Measurements from ENCODE around the gene SLC35F1. TPM values are rescaled to one million over a fixed set of nuclear protein-coding genes. Genes with fewer than 3 reads are reported as not detected.
"Not testable (repeated sequence)": the region's sequence is repeated elsewhere in the genome, so short reads cannot be mapped to it uniquely, and the experiment has no call there.

The SLC35F1 gene
- 5.1 TPM for polyA plus RNA-seq
- long read RNA-seq, donor 1, full-length matches to known transcripts, result 2 of 2 reads
- long read RNA-seq, donor 1, partial matches to known transcripts, result 0 of 2 reads
- long read RNA-seq, donor 1, other reads (novel, unspliced or antisense), result 0 of 2 reads
- long read RNA-seq, donor 2, result 0 reads
- long read RNA-seq, donor 3, result 0 reads
- long read RNA-seq, donor 4, result 0 reads
- long read RNA-seq, donor 5, full-length matches to known transcripts, result 1 of 1 reads
- long read RNA-seq, donor 5, partial matches to known transcripts, result 0 of 1 reads
- long read RNA-seq, donor 5, other reads (novel, unspliced or antisense), result 0 of 1 reads
- long read RNA-seq, donor 6, full-length matches to known transcripts, result 2 of 2 reads
- long read RNA-seq, donor 6, partial matches to known transcripts, result 0 of 2 reads
- long read RNA-seq, donor 6, other reads (novel, unspliced or antisense), result 0 of 2 reads
- long read RNA-seq, donor 7, full-length matches to known transcripts, result 3 of 3 reads
- long read RNA-seq, donor 7, partial matches to known transcripts, result 0 of 3 reads
- long read RNA-seq, donor 7, other reads (novel, unspliced or antisense), result 0 of 3 reads
- long read RNA-seq, donor 8, full-length matches to known transcripts, result 1 of 1 reads
- long read RNA-seq, donor 8, partial matches to known transcripts, result 0 of 1 reads
- long read RNA-seq, donor 8, other reads (novel, unspliced or antisense), result 0 of 1 reads
- long read RNA-seq, donor 9, full-length matches to known transcripts, result 1 of 1 reads
- long read RNA-seq, donor 9, partial matches to known transcripts, result 0 of 1 reads
- long read RNA-seq, donor 9, other reads (novel, unspliced or antisense), result 0 of 1 reads
- long read RNA-seq, donor 10, result 0 reads
- long read RNA-seq, donor 11, result 0 reads

GRCh38 chr6:117906958-117907600, at the start of gene SLC35F1:
Gene SLC35F1, plus strand, starts transcription at chr6:117907264.
- DNase-seq, result peak; percentile 20 to 48
- WGBS (ENCODE audit: insufficient coverage, low lambda C conversion rate), result no CpG with 5 or more reads among the region's 82 CpGs

GRCh38 chr6:117858601-117859000, 48.5 kb upstream of the SLC35F1 start:
- DNase-seq; H3K36me3 ChIP-seq (ENCODE audit: control insufficient read depth, insufficient read depth, low read length); H3K27me3 ChIP-seq (ENCODE audit: control insufficient read depth, insufficient read depth, low read length); H3K4me1 ChIP-seq (ENCODE audit: control insufficient read depth, insufficient read depth, low read length); H3K9me3 ChIP-seq (ENCODE audit: control insufficient read depth, low read depth, low read length); H3K4me3 ChIP-seq (ENCODE audit: low read length); H3K27ac ChIP-seq (ENCODE audit: low read length): not testable (repeated sequence)
- 43% methylated on average over 1 of the region's 2 CpGs for WGBS (ENCODE audit: insufficient coverage, low lambda C conversion rate)

More at GRCh38 chr6:117906958-117907600, at the start of gene SLC35F1:
- H3K4me3 ChIP-seq (ENCODE audit: low read length), result peak within 1 kb of the TSS; percentile 45
- peaks cover 5% of the 10 kb centered on the region for H3K9me3 ChIP-seq (ENCODE audit: control insufficient read depth, low read depth, low read length)
- no peaks in the 10 kb centered on the region for H3K4me1 ChIP-seq (ENCODE audit: control insufficient read depth, insufficient read depth, low read length)
- H3K36me3 ChIP-seq (ENCODE audit: control insufficient read depth, insufficient read depth, low read length), result no peaks in the 10 kb centered on the region
- no peak within 1 kb of the TSS for H3K27ac ChIP-seq (ENCODE audit: low read length)
- H3K27me3 ChIP-seq (ENCODE audit: control insufficient read depth, insufficient read depth, low read length), result peaks cover 42% of the 10 kb centered on the region

- Histone ChIP-seq H3K27me3 (ENCODE audit: control insufficient read depth, insufficient read depth, low read length) (no peaks in the 10 kb centered on the region), H3K36me3 (ENCODE audit: control insufficient read depth, insufficient read depth, low read length) (no peaks in the 10 kb centered on the region), H3K4me1 (ENCODE audit: control insufficient read depth, insufficient read depth, low read length) (no peaks in the 10 kb centered on the region), H3K4me3 (ENCODE audit: low read length) (no peak overlapping the region), H3K9me3 (ENCODE audit: control insufficient read depth, low read depth, low read length) (peaks cover 4% of the 10 kb centered on the region), H3K27ac (ENCODE audit: low read length) (no peak overlapping the region)
- 93% methylated on average over 2 of the region's 3 CpGs for WGBS (ENCODE audit: insufficient coverage, low lambda C conversion rate)
- DNase-seq, result no peak
Observed at GRCh38 chr6:117861545-117861944, 45.5 kb upstream of the SLC35F1 start.

GRCh38 chr6:117866561-117866960, 40.5 kb upstream of the SLC35F1 start:
- H3K36me3 ChIP-seq (ENCODE audit: control insufficient read depth, insufficient read depth, low read length), result no peaks in the 10 kb centered on the region
- DNase-seq, result no peak
- H3K4me1 ChIP-seq (ENCODE audit: control insufficient read depth, insufficient read depth, low read length), result no peaks in the 10 kb centered on the region
- no peaks in the 10 kb centered on the region for H3K27me3 ChIP-seq (ENCODE audit: control insufficient read depth, insufficient read depth, low read length)
- H3K4me3 ChIP-seq (ENCODE audit: low read length), result no peak overlapping the region
- WGBS (ENCODE audit: insufficient coverage, low lambda C conversion rate), result 67% methylated on average over 3 of the region's 4 CpGs
- no peaks in the 10 kb centered on the region for H3K9me3 ChIP-seq (ENCODE audit: control insufficient read depth, low read depth, low read length)
- H3K27ac ChIP-seq (ENCODE audit: low read length), result no peak overlapping the region

GRCh38 chr6:117870486-117871242, 36.4 kb upstream of the SLC35F1 start:
- Histone ChIP-seq H3K4me3 (ENCODE audit: low read length) (no peak overlapping the region), H3K27me3 (ENCODE audit: control insufficient read depth, insufficient read depth, low read length) (no peaks in the 10 kb centered on the region), H3K9me3 (ENCODE audit: control insufficient read depth, low read depth, low read length) (no peaks in the 10 kb centered on the region), H3K4me1 (ENCODE audit: control insufficient read depth, insufficient read depth, low read length) (no peaks in the 10 kb centered on the region), H3K36me3 (ENCODE audit: control insufficient read depth, insufficient read depth, low read length) (no peaks in the 10 kb centered on the region), H3K27ac (ENCODE audit: low read length) (no peak overlapping the region)
- WGBS (ENCODE audit: insufficient coverage, low lambda C conversion rate), result 60% methylated on average over 1 of the region's 4 CpGs
- DNase-seq, result no peak

- H3K4me1 ChIP-seq (ENCODE audit: control insufficient read depth, insufficient read depth, low read length), result no peaks in the 10 kb centered on the region
- H3K27ac ChIP-seq (ENCODE audit: low read length), result no peak overlapping the region
- no peaks in the 10 kb centered on the region for H3K36me3 ChIP-seq (ENCODE audit: control insufficient read depth, insufficient read depth, low read length)
- no peaks in the 10 kb centered on the region for H3K9me3 ChIP-seq (ENCODE audit: control insufficient read depth, low read depth, low read length)
- no CpG with 5 or more reads among the region's 1 CpG for WGBS (ENCODE audit: insufficient coverage, low lambda C conversion rate)
- no peak overlapping the region for H3K4me3 ChIP-seq (ENCODE audit: low read length)
- no peak for DNase-seq
- H3K27me3 ChIP-seq (ENCODE audit: control insufficient read depth, insufficient read depth, low read length), result no peaks in the 10 kb centered on the region
Observed at GRCh38 chr6:117880824-117881223, 26.2 kb upstream of the SLC35F1 start.

GRCh38 chr6:117890172-117890571, 16.9 kb upstream of the SLC35F1 start:
- Histone ChIP-seq H3K9me3 (ENCODE audit: control insufficient read depth, low read depth, low read length) (no peaks in the 10 kb centered on the region), H3K27ac (ENCODE audit: low read length) (no peak overlapping the region), H3K27me3 (ENCODE audit: control insufficient read depth, insufficient read depth, low read length) (no peaks in the 10 kb centered on the region), H3K36me3 (ENCODE audit: control insufficient read depth, insufficient read depth, low read length) (no peaks in the 10 kb centered on the region), H3K4me3 (ENCODE audit: low read length) (no peak overlapping the region), H3K4me1 (ENCODE audit: control insufficient read depth, insufficient read depth, low read length) (no peaks in the 10 kb centered on the region)
- DNase-seq, result no peak

- no CpG with 5 or more reads among the region's 14 CpGs for WGBS (ENCODE audit: insufficient coverage, low lambda C conversion rate)
- Histone ChIP-seq H3K4me3 (ENCODE audit: low read length) (peak overlapping the region; percentile 45), H3K9me3 (ENCODE audit: control insufficient read depth, low read depth, low read length) (peaks cover 5% of the 10 kb centered on the region), H3K27me3 (ENCODE audit: control insufficient read depth, insufficient read depth, low read length) (peaks cover 45% of the 10 kb centered on the region), H3K4me1 (ENCODE audit: control insufficient read depth, insufficient read depth, low read length) (no peaks in the 10 kb centered on the region), H3K27ac (ENCODE audit: low read length) (no peak overlapping the region), H3K36me3 (ENCODE audit: control insufficient read depth, insufficient read depth, low read length) (no peaks in the 10 kb centered on the region)
- DNase-seq, result no peak
Observed at GRCh38 chr6:117906507-117906957, 532 bp upstream of the SLC35F1 start.

- Histone ChIP-seq H3K36me3 (ENCODE audit: control insufficient read depth, insufficient read depth, low read length) (no peaks in the 10 kb centered on the region), H3K27ac (ENCODE audit: low read length) (no peak overlapping the region), H3K27me3 (ENCODE audit: control insufficient read depth, insufficient read depth, low read length) (peaks cover 42% of the 10 kb centered on the region), H3K4me1 (ENCODE audit: control insufficient read depth, insufficient read depth, low read length) (no peaks in the 10 kb centered on the region), H3K9me3 (ENCODE audit: control insufficient read depth, low read depth, low read length) (peaks cover 5% of the 10 kb centered on the region), H3K4me3 (ENCODE audit: low read length) (peak overlapping the region; percentile 35)
- no CpG with 5 or more reads among the region's 81 CpGs for WGBS (ENCODE audit: insufficient coverage, low lambda C conversion rate)
- DNase-seq, result no peak
Observed at GRCh38 chr6:117907601-117908245, 659 bp downstream of the SLC35F1 start.

Data from large intestine (tissue), 12 donors.